IPS-NIHi7 (cell line): ENCODE measurements around the gene SVIL.
"Not testable (repeated sequence)": the region's sequence is repeated elsewhere in the genome, so short reads cannot be mapped to it uniquely, and the experiment has no call there.

Experiments
- DNase-seq: peaks from one replicate; pipeline ENCODE4 v3.0.0; 2012; ENCODE audit warnings: mixed read lengths; ENCODE audit errors: extremely low spot score

SVIL gene

GRCh38 chr10:29576681-29577080 is 58.1 kb downstream of the SVIL start:
- DNase-seq: no peak

GRCh38 chr10:29575098-29575455 is 59.7 kb downstream of the SVIL start:
- no peak for DNase-seq

GRCh38 chr10:29574212-29575097 is 60.3 kb downstream of the SVIL start:
- DNase-seq: not testable (repeated sequence)

GRCh38 chr10:29570248-29570647 is 64.5 kb downstream of the SVIL start:
- DNase-seq: not testable (repeated sequence)

GRCh38 chr10:29569795-29570194 is 65.0 kb downstream of the SVIL start:
- DNase-seq: no peak

- no peak for DNase-seq
Measured at GRCh38 chr10:29567003-29567402, 67.8 kb downstream of the SVIL start.

GRCh38 chr10:29566209-29566608 is 68.6 kb downstream of the SVIL start:
- DNase-seq: not testable (repeated sequence)

DNA sequence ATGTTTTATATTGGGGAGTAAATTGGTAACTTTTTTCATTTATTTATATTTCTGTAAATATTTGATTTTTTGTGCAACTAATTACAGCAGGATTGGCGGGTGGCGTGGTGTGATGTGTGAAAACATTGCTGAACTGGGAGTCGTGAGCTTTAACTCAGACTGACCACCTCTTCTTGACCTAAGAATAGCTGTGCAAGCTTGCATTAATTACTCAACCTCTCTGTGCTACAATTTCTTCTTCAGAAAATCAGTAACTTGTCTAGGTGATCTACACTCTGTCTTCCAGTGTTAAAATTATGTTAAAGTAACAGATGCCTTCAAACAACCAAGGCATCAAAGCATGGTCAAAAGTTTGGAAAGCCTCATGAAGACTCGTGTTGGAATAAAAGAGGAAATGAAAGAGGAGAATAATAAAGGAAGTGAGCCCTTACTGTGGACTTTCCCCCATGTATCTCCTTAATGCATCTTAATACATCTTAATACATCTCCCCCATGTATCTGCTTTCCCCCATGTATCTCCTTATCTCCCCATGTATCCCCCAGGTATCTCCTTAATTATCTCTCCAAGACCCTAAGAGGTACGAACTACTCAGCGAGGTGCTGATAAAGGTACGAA is 71.2 kb downstream of the SVIL start:
- DNase-seq: no peak

DNA sequence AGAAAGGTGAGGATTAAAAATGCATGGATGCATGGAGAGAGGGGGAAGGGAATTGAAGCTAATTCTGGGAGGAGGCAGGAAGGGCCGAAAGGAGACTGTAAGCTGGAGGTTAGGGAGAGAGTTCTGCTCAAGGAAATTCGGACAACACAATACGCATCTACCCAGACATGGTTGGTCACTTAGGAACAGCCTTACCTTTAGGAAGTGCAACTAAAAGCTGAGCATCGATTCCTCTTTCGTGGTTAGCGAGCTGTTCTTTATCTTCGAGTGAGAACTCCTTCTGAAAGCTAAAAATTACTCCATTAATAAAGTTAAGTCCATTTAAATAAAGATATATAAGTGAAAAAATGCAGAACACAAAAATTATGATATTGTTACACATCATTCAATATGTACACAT is 71.8 kb downstream of the SVIL start:
- not testable (repeated sequence) for DNase-seq

DNA sequence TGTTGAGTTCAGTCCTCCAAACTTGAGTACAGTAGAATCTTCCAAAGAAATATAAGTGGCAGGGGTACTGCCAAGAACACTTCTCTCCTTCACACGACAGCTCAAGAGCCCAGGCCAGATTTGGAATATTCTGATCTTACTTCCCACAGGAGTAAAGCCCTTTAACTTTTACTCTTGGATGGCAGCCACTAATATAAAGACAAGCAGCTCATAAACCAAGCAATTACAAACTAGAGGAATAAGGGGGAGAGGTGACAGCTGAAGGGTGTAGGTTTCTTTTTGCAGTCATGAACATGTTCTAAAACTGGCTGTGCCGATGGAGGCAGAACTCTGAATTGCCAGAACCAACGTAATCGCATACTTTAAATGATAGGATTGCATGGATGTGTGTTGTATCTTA is 74.8 kb downstream of the SVIL start:
- DNase-seq: no peak

- DNase-seq: no peak
Measured at GRCh38 chr10:29557665-29558064, 77.1 kb downstream of the SVIL start.

DNA sequence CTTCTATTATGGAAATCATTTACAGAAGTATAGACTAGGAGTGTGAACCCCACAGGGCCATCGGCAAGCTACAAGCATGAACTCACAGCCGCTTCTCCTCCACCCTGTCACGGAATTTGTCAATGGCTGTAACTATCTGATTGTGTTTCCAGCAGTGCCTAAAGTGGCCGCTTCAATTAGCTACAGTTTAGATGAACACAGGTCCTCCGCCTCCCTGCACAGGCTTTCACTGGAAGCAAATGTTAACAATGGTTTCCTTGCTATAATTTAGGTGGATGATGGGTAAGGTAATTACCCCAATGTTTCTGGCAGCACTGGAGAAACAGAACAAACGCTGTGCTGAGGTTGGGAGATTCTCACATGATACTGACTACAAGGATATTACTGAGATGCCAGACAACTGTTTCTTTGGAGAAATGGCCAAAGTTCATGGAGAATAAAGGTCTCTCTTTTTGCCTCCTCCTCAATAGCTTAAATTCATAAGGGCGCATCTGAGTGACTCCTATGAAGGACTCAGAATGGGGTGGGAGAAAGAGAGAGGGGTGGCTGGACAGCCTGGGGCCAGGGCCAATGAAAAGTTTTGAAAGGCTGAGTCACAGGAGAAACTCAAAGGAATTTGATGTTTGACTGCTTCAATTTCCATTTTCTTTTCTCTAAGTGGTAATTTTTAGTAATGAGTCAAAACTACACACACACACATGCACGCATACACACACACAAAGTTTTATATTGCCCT is 78.9 kb downstream of the SVIL start:
- DNase-seq: no peak

DNA sequence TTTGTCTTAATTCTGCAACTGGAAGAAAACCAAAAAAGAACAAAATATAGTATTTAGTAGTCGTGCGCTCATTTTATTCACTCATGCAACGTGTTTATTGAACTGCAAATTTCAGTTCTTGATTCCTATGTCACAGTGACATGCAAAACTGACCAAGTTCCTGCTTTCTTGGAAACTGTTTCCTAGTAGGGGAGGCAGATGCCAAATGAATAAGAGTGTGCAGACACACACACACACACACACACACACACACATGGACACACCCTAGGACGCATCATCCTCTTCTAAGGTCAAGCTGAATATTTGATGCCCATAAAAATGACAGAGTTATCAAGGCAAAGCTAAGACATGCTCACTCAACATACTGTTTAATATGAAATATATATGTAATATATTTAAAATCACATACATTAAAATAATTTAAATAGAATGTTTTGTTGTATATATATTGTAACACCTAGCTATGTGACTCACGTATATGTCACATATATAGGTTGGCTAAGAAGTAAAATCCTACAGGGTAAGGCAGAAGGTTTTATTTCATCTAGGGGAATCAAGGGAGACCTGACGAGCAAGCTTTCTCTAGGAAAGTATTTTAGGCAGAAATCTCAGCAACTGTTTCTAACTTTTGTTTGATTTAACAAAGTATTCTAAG is 79.6 kb downstream of the SVIL start:
- DNase-seq: no peak

GRCh38 chr10:29554660-29555059 is 80.1 kb downstream of the SVIL start:
- DNase-seq: no peak

DNA sequence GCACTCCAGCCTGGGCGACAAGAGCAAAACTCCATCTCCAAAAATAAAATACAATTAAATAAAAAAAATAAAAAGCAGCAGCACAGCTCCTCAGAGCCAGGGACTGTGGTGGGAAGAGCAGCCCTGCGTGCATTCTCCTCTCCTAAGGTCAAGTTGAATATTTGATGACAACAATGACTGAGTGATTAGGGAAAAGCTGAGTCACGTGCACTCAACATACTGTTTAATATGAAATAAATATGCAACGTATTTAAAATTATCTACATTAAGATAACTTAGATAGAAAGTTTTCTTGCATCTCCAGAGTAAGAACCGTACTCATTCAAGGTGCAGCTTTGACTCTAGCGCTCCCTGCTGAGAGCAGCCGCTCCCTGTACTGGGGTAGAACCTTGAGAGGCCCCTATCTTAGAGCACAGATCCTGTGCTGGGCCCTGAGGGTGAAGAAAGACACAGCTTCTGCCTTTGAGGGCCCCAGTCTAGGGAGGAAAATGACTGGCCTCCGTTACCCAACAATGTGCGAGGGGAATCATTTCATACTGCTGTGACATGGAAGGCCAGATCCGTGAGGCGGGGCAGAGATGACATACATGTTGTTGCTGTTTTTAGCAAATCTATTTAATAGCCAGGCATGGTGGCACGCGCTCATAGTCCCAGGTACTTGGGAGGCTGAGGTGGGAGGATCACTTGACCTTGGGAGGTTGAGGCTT is 81.1 kb downstream of the SVIL start:
- DNase-seq: no peak

GRCh38 chr10:29553116-29553515 is 81.7 kb downstream of the SVIL start:
- DNase-seq: not testable (repeated sequence)

DNA sequence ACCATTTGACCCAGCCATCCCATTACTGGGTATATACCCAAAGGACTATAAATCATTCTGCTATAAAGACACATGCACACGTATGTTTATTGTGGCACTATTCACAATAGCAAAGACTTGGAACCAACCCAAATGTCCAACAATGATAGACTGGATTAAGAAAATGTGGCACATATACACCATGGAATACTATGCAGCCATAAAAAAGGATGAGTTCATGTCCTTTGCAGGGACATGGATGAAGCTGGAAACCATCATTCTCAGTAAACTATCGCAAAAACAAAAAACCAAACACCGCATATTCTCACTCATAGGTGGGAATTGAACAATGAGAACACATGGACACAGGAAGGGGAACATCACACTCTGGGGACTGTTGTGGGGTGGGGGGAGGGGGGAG is 85.3 kb downstream of the SVIL start:
- not testable (repeated sequence) for DNase-seq

- no peak for DNase-seq
Measured at GRCh38 chr10:29546773-29547313, 87.9 kb downstream of the SVIL start.

DNA sequence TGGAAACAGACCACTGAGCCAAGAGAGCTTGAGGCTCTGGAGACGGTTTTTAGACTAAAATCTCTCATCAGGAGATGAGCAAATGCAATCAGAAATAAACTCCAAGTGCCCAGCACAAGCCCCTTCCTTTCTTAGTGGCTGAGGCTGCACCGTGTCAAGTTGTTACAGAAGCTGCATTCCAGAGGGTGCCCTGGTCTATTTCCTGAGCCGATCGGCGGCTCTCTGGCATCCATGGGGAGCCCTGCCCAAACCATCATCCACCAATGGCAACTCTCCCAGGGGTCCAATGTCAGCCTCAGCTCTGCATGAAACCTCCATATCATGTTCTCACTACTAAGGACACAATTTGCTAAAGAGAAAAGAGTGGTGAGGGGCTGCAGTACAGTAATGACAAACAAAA is 89.6 kb downstream of the SVIL start:
- DNase-seq: no peak

DNA sequence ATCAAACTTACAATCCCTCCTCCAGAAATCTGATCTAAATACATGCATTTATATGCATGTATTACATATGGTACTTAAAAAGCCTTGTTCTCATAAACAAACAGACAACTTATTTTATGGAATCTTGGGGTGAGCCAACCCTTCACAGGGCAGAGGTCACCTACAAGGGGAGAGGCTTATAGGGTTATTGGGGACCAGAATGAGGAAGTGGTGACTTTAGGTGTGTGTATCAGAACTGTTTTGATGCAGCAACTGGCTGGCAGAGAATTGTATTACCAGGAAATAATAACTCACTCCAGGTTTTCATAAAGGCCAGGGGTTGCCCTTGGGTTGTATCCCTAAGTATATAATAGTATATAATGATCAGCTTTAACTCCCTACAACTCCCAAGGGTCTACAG is 91.1 kb downstream of the SVIL start:
- no peak for DNase-seq

DNA sequence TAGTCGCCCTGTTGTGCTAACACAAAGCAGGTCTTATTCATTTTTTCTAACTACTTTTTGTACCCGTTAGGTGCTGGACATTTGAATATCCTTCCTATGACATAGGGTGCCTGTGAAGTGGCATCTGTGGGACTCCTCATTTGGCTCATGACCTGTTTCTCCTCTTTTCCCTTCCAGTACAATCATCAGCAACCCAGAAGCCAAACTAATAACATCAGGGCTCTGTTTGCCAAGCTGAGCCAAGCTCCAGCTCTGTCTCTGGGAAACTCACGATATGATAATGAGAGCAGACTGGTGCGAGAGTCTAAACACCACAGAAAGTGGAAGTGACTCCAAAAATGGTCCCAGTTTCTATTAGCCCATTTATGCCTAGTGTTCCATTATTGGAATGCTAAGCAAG is 92.0 kb downstream of the SVIL start:
- DNase-seq: no peak
